Natural killer cell treated with Interleukin-12 subunit alpha and Interleukin-12 subunit beta and Interleukin-15 and Interleukin-18, amount 100 ng/mL, for 72 hours (primary cell): ENCODE measurements around the gene MRPL19. TPM values are rescaled to one million over a fixed set of nuclear protein-coding genes. Genes with fewer than 3 reads are reported as not detected.

ENCODE experiments used
- total RNA-seq, 2 donors: library from RNA; stranded (reverse); gene quantifications; one replicate each; pipeline ENCODE4 v1.2.3, GENCODE V29; 2022

The MRPL19 gene
- total RNA-seq, 2 donors from 2014 or later, result 39.1 to 62.5 TPM

Other genes with a start within 250 kb of the MRPL19 start
- not detected for gene EVA1A, start 85.8 kb upstream of the MRPL19 start, total RNA-seq
- gene GCFC2, start 64.1 kb downstream of the MRPL19 start, total RNA-seq, result 10 to 100 TPM; 13.5 to 24.8 TPM